ENCODE results near the gene PCDHGA11.
"Not testable (repeated sequence)": the region's sequence is repeated elsewhere in the genome, so short reads cannot be mapped to it uniquely, and the experiment has no call there.

Gene PCDHGA11

GRCh38 chr5:141430332-141431113 lies 9.7 kb downstream of the PCDHGA11 start, which contains the start of gene PCDHGA12:
Gene PCDHGA12 (plus strand): TSS chr5:141430507. CDS start chr5:141430760, 253 bp downstream.
- in situ Hi-C loops (cut with MboI; ENCODE audit: low sequenced_read_pairs), result no loop called here

- in situ Hi-C loops (cut with MboI; ENCODE audit: low sequenced_read_pairs), result no loop called here
These were observed 10.4 kb downstream of the PCDHGA11 start for GRCh38 chr5:141431286-141431685.

- in situ Hi-C loops (cut with MboI; ENCODE audit: low sequenced_read_pairs), result not testable (repeated sequence)
These were observed 11.5 kb downstream of the PCDHGA11 start for GRCh38 chr5:141432308-141432707.

- in situ Hi-C loops (cut with MboI; ENCODE audit: low sequenced_read_pairs), result not testable (repeated sequence)
These were observed 11.9 kb downstream of the PCDHGA11 start for GRCh38 chr5:141432726-141433125.

GRCh38 chr5:141434006-141434405 lies 13.2 kb downstream of the PCDHGA11 start:
- in situ Hi-C loops (cut with MboI; ENCODE audit: low sequenced_read_pairs), result no loop called here

GRCh38 chr5:141437221-141437620 lies 16.4 kb downstream of the PCDHGA11 start:
- in situ Hi-C loops (cut with MboI; ENCODE audit: low sequenced_read_pairs), result no loop called here

- in situ Hi-C loops (cut with MboI; ENCODE audit: low sequenced_read_pairs), result no loop called here
These were observed 18.7 kb downstream of the PCDHGA11 start for GRCh38 chr5:141439411-141440141.

- in situ Hi-C loops (cut with MboI; ENCODE audit: low sequenced_read_pairs), result no loop called here
These were observed 19.5 kb downstream of the PCDHGA11 start for GRCh38 chr5:141440341-141440740.

- in situ Hi-C loops (cut with MboI; ENCODE audit: low sequenced_read_pairs), result no loop called here
These were observed 20.8 kb downstream of the PCDHGA11 start for GRCh38 chr5:141441571-141442170.

- in situ Hi-C loops (cut with MboI; ENCODE audit: low sequenced_read_pairs), result no loop called here
These were observed 44.5 kb downstream of the PCDHGA11 start for GRCh38 chr5:141465351-141465750.

Measured in HL-60/S4 treated with retinoic acid at 250 ng/mL for 4 days and 3 days (cell line).